Prostate gland (tissue), 2 donors: ENCODE data around the gene PEAK1. TPM values are rescaled to one million over a fixed set of nuclear protein-coding genes. Genes with fewer than 3 reads are reported as not detected.

Source experiments
- DNase-seq: peaks from one replicate; pipeline ENCODE4 v3.0.0-alpha.2; 2019; ENCODE audit warnings: low spot score
- H3K27ac ChIP-seq, 2 donors: fragments of 200-600 bp; sonication (generic); 2 replicates each; pipeline ENCODE4 v1.5.1; 2017 to 2019
- H3K27me3 ChIP-seq: fragments of 200-600 bp; sonication (generic); replicated peaks from 2 replicates; pipeline ENCODE4 v1.5.1; 2019; ENCODE audit not compliant: insufficient read depth
- H3K36me3 ChIP-seq, 2 donors: fragments of 200-600 bp; sonication (generic); 1 replicate in 1 of 2; 2 replicates in 1 of 2; pipeline versions ENCODE4 v1.5.1 to v1.8.1; 2017 to 2019
- H3K4me1 ChIP-seq: fragments of 200-600 bp; sonication (generic); replicated peaks from 2 replicates; pipeline ENCODE4 v1.5.1; 2019
- H3K4me3 ChIP-seq, 2 donors: fragments of 200-600 bp; sonication (generic); 2 replicates each; pipeline ENCODE4 v1.5.1; 2017 to 2019
- H3K9me3 ChIP-seq: fragments of 200-600 bp; sonication (generic); 2 replicates; pipeline ENCODE4 v1.5.1; 2017
- CTCF ChIP-seq, 4 experiments: fragments of 200-600 bp in 2 of 4; fragments of 450-650 bp in 2 of 4; sonication (generic) in 2 of 4; IDR thresholded peaks; 1 replicate in 3 of 4; 2 replicates in 1 of 4; pipeline ENCODE4 v1.5.1; 2016 to 2019; ENCODE audit warnings: antibody characterized with exemption in 4 of 4, mild to moderate bottlenecking in 2 of 4, moderate library complexity in 2 of 4
- POLR2A ChIP-seq: fragments of 450-650 bp; IDR thresholded peaks from one replicate; pipeline ENCODE4 v1.6.1; 2016; ENCODE audit warnings: antibody characterized with exemption, mild to moderate bottlenecking
- POLR2AphosphoS5 ChIP-seq: sonication (generic); formaldehyde crosslinking; IDR thresholded peaks from one replicate; pipeline ENCODE4 v1.6.1; 2017; ENCODE audit warnings: antibody characterized with exemption
- WGBS: methylation state at CpG from one replicate; pipeline ENCODE4 v1.1.5; 2018; 5-methylcytosine and 5-hydroxymethylcytosine counted together
- intact Hi-C: fragments of 100-400 bp; cut with DNase I; formaldehyde crosslinking; loops from one replicate; pipeline ENCODE4 v1.14.2; 2022
- total RNA-seq, 2 donors: library from RNA; depleted of rRNA; stranded (reverse); fragments of >200 nt; gene quantifications; one replicate each; pipeline ENCODE4 v1.1.0, GENCODE V29; 2016

PEAK1 gene
- total RNA-seq, 2 donors from 2014 or later = 11.3 to 108 TPM

- H3K4me3 ChIP-seq = no peak overlapping the region
- TF ChIP-seq POLR2A (no peak), POLR2AphosphoS5 (no peak), CTCF (IDR thresholded peaks at IDR 0.05) (no peak)
- WGBS = 48% methylated on average over 1 of the region's 1 CpG
- DNase-seq = no peak
- intact Hi-C loops = no loop called here
- no peak overlapping the region for H3K27ac ChIP-seq
- no peaks in the 10 kb centered on the region for H3K9me3 ChIP-seq
- no peaks in the 10 kb centered on the region for H3K27me3 ChIP-seq
- H3K36me3 ChIP-seq = no peaks in the 10 kb centered on the region
- no peaks in the 10 kb centered on the region for H3K4me1 ChIP-seq
Observed at GRCh38 chr15:77329202-77329601, 90.7 kb downstream of the PEAK1 start.

- Histone ChIP-seq H3K4me1 (no peaks in the 10 kb centered on the region), H3K9me3 (no peaks in the 10 kb centered on the region), H3K27ac (no peak overlapping the region), H3K4me3 (no peak overlapping the region), H3K27me3 (no peaks in the 10 kb centered on the region), H3K36me3 (no peaks in the 10 kb centered on the region)
- DNase-seq = no peak
- TF ChIP-seq POLR2A (no peak), POLR2AphosphoS5 (no peak), CTCF (IDR thresholded peaks at IDR 0.05) (no peak)
- intact Hi-C loops = no loop called here
- WGBS = 83% methylated on average over 3 of the region's 3 CpGs
Observed at GRCh38 chr15:77327844-77328529, 91.9 kb downstream of the PEAK1 start.

GRCh38 chr15:77327168-77327567 lies 92.7 kb downstream of the PEAK1 start:
- intact Hi-C loops = no loop called here
- Histone ChIP-seq H3K27me3 (no peaks in the 10 kb centered on the region), H3K9me3 (no peaks in the 10 kb centered on the region), H3K36me3 (no peaks in the 10 kb centered on the region), H3K4me3 (no peak overlapping the region), H3K4me1 (no peaks in the 10 kb centered on the region), H3K27ac (no peak overlapping the region)
- TF ChIP-seq CTCF (IDR thresholded peaks at IDR 0.05) (no peak), POLR2A (no peak), POLR2AphosphoS5 (no peak)
- no peak for DNase-seq
- 23% methylated on average over 2 of the region's 2 CpGs for WGBS

- Histone ChIP-seq H3K27ac (no peak overlapping the region), H3K4me3 (no peak overlapping the region), H3K27me3 (no peaks in the 10 kb centered on the region), H3K4me1 (no peaks in the 10 kb centered on the region), H3K9me3 (no peaks in the 10 kb centered on the region), H3K36me3 (no peaks in the 10 kb centered on the region)
- no peak for DNase-seq
- intact Hi-C loops = no loop called here
- TF ChIP-seq POLR2A = no peak
- TF ChIP-seq POLR2AphosphoS5 = no peak
- TF ChIP-seq CTCF (IDR thresholded peaks at IDR 0.05) = no peak
- WGBS = 74% methylated on average over 2 of the region's 2 CpGs
Observed at GRCh38 chr15:77326366-77326765, 93.5 kb downstream of the PEAK1 start.

DNA sequence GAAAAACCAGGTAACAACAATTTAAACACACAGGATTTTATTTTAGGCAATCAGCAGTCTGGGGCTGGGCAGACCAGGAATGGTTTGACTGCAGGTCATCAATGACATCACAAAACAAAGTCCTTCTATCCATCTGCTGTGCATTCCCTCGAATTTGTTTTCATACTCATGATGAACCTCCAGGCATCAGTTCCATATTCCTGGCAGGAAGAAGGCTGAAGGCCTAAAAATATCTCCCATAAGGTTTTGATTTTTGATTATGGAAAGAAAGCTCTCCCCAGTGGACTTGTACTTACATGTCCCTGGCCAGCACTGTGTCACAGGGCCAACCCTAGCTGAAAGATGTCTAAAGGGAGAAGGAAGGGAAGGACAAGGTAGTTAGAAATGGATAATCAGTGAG lies 107.4 kb downstream of the PEAK1 start:
- Histone ChIP-seq H3K36me3 (no peaks in the 10 kb centered on the region), H3K4me3 (no peak overlapping the region), H3K4me1 (no peaks in the 10 kb centered on the region), H3K9me3 (no peaks in the 10 kb centered on the region), H3K27ac (no peak overlapping the region), H3K27me3 (no peaks in the 10 kb centered on the region)
- no peak for DNase-seq
- 64% methylated on average over 1 of the region's 1 CpG for WGBS
- TF ChIP-seq POLR2A = no peak
- no peak for TF ChIP-seq POLR2AphosphoS5
- no peak for TF ChIP-seq CTCF (IDR thresholded peaks at IDR 0.05)
- intact Hi-C loops = no loop called here
